HG03025 (cell line): ENCODE results near the gene EML1.

Source experiments
- ATAC-seq: cut with Tn5 transposase; IDR thresholded peaks from one replicate; pipeline ENCODE4 v1.9.1; 2021; ENCODE audit warnings: mild to moderate bottlenecking, moderate library complexity; ENCODE audit not compliant: unreplicated experiment, low FRiP score

EML1 gene

GRCh38 chr14:99802301-99803105, 9.3 kb downstream of the EML1 start:
- no peak for ATAC-seq

- ATAC-seq: no peak
Measured at GRCh38 chr14:99803106-99803775, 10.0 kb downstream of the EML1 start.

DNA sequence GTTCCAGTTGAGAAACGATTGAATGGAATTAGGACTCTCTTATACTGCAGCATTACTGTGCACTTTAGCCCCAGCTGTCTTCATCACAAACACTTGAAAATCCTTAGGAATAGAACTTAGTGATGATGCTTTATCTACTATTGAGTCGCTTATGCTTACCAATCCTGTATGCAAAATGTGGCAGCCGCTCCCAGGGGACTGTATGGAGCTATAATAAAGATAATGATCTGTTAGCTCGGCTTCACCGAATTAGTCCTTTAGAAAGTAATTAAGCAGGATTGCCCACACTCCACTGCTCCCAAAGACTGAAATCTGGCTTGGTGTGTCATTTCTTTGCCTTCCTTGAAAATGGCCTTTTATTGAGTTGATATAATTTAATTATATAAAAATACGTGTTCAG, 10.6 kb downstream of the EML1 start:
- ATAC-seq: no peak

DNA sequence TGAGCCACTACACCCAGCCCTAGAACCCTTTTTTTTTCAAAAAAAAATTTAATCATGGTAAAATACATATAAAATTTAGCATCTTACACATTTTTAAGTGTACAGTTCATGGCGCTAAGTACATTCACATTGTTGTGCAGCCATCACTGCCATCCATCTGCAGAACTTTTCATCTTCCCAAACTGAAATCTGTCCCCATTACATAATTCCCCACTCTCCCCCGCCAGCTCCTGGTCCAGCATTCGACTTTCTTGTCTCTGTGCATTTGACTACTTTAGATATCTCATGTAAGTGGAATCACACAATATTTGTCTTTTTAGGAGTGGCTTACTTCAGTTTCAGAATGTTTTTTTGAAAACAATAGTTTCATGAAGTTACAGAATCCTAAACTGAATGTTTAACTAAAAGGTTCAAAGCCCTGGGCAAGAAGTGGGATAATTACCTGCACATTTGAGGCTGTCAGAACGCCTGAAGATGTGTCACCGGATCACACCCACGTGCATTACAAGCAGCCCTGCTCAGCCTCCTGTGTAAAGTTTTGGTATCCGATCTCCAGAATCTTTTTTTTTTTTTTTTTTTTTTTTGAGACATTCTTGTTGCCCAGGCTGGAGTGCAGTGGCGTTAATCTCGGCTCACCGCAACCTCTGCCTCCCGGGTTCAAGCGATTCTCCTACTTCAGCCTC, 12.7 kb downstream of the EML1 start:
- ATAC-seq: no peak

DNA sequence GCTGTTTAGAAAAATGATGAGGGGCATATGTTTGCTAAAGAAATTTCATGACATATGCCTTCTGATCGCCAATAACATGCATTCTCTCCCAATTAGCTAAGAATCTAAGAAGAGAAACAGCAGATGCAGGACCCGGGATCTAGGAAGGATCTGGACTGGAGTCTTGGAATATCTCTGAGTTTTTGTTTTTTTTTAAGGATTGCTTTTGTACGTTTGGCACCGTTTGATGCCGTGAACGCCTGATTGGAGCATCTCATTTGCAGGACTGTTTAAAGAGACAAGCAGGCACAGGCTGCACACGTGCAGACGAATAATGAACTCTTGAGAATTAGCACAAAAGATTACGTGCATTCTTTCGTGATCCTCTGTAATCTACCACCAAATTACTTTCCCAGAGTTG, 13.6 kb downstream of the EML1 start:
- ATAC-seq: no peak

DNA sequence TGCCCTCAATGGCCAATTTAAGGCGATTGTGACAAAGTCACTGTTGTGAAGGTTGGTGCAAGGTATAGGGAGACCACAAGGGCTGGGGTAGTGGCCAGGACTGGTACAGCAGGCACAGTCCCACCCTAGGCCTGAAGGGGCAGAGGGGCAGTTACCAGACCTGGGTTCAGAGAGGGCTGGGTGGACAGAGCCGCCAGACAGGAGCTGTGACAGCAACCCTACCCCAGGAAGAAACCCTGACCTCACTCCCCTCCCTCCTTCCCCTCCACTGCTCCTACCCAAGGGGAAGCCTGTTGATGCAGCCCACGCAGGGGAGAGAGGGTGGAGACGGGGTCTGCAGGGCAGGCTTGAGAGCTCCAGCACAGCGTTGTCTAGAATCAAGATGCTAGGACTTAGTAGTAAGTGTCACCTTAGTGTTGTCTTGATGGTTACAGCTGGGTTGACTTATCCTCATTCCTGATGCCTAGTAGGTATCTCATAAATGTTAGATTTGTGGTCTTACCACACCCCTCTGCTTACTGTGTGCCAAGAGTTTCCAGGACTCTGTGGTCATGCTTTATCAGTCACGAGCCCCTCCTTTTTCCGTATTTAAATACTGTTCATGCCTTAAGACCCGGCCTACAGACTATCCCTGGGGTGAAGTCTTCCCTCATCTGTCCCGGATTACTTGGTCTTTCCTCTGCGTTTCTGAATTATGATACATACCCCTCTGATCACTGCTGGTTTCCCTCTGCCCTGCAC, 14.4 kb downstream of the EML1 start:
- ATAC-seq: no peak

DNA sequence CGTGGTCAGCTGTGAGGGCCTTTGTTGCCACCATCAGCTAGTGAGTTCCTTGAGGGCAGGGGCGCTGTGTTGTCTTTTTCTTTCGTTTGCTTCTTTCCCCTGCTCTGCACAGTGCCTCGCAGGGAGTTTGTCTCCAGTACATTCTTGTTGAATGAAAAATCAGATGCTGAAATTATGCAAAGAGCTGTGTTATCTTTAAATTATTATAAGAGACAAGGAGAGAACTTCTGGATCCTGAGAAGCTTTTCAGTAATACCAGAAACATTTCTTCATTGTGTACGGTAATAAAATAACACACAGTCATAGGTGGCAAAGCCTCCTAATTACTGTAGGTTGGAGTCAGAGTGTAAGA, 14.9 kb downstream of the EML1 start:
- no peak for ATAC-seq

GRCh38 chr14:99808515-99808914, 15.3 kb downstream of the EML1 start:
- no peak for ATAC-seq

DNA sequence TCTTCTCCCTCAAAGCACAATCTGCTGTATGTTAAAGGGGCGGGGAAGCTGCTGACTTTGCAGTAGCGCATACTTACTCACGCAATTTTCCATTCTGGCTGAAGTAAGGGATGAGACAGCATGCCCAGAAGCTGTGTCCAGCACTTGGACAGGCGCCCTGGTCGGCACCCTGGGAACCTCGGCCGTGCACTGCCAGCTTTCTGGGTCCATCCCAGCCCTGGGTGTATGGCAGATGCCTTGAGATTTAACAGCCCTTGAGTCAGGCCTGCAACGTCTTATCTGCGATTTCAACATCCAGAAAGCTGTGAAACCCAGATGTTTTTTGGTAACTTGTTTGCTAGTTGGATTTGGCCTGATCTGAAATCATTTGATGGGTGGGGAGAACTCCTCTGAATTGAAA, 16.1 kb downstream of the EML1 start:
- ATAC-seq: no peak

GRCh38 chr14:99809859-99810558, 16.8 kb downstream of the EML1 start:
- ATAC-seq: no peak

- ATAC-seq: no peak
Measured at GRCh38 chr14:99810559-99810874, 17.3 kb downstream of the EML1 start.

DNA sequence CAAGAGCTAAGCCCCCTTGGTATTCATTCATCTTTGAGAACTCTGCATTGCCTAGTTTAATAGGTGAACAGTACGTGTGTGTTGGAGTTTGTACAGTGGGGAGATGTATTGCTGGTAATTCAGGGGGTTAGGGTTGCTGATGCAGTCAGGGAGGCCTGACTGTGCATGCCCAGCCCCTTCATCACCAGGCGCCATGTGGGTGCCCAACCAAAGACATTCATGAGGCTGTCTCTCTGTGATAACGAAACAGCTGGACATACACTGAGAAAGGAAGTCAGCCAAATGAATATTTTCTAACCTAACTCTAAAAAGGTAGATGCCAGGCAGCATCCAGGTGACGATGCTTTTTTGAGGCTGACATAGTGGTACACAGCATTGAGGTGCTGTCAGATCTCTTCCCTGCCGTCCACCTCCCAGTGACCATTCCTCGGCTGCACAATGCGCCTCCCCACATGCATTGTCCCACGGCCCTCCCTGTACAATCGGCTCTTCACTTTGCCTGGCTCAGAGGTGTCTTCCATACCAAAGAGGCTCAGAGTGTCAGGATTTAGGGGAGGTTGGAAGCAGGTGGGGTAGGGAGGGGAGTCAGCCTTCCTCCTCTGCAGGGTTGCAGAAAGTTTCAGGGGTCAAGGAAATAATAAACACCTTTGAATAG, 19.0 kb downstream of the EML1 start:
- no peak for ATAC-seq

DNA sequence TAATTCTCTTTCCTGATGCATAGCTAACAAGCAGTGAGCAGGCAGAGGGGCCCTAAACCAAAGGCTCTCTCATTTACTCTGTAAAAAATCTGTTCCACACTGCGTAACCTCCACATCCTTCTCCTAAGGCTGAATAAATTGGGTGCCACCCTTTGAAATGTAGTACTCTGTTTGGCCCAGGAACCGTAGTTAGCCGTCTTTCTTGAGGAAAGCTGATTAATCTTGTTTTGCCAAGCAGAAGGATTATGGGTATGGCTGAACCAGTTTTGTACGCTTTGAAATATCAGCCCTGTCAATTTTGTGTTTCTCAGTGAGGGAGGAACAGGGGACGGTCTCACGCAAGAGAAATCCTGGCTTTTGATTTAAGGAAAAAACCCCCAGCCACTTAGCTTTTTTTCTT, 19.7 kb downstream of the EML1 start:
- ATAC-seq: no peak

DNA sequence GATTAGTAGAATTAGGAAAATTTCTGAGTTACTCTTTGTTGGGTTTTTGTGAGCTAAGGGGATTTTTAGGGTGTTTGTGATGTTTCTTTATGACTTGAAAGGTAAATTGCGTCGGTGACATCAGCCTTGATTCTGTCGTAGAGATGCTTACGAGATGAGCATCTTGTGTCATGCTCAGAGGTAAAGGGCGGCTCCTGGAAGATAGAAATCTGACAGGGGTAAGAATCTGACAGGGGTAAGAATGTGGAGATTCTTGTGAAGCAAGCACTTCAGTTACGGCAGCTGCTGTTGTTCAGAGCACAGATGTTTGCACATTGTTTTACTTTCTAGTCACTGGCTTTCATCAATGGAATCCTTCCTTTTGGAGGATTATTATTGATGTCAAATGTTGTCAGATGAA, 22.5 kb downstream of the EML1 start:
- ATAC-seq: no peak

- no peak for ATAC-seq
Measured at GRCh38 chr14:99816217-99816616, 23.0 kb downstream of the EML1 start.

DNA sequence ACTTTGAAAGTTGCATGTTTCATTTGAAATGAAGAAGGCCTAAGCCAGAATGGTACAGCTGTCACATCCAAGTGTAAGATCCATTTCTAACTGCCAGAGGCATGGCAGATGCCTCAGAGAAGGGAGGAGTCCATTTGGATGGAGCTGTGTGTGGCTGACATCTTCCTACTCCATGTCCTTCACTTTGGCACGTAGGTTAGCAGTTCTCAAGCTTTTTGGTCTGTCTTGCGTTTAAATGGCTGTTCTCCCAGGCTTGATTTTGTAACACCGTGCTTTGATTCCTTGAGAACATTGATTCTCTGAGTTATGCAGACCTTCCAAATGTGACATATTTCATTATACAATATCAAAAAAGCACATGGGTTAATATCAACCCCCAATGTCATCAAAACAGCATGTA, 23.4 kb downstream of the EML1 start:
- ATAC-seq: no peak

DNA sequence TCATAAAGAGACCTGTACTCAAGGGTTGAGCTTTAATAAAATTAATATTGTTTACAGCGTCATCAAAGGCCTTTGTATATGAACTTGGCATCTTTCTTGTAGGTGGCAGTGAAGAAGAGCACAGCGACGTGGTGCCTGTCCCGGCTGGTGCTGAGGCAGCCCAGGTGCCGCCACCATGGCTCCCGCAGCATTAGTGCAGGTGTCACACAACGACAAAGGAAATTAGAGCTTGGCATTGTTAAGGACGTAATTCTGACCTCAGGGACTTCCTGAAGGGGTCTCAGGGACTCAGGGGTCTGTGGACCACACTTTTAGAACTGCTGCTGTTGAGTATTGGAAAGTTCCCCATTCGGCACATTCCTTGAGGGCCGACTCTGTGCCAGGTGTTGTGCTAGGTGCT, 24.1 kb downstream of the EML1 start:
- no peak for ATAC-seq

DNA sequence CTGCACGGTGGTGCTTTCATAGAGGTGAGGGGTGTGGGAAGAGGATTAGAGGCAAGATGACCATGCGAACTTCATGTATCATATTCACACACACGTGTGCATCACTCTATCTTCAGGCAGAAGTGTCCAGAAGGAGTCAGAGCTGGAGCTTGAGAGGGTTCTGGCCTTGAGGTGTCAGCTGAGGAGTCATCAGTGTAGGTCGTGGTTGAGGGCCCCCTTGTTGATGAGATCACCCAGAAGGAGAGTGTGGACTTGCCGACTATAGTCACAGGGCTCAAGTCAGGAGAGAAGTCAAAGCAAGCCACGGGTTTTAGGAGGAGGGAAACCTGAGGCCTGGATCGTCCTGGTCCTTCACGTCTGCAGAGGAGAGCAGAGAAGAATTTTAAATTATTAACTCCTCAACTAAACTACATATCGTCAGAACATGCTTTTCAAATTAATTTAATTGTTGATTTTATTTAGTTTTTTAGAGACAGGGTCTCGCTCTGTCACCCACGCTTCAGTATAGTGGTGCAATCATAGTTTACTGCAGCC, 25.4 kb downstream of the EML1 start:
- ATAC-seq: no peak

GRCh38 chr14:99819514-99819913, 26.3 kb downstream of the EML1 start:
- no peak for ATAC-seq
